Measurements from ENCODE around the gene PRDM13. TPM values are rescaled to one million over a fixed set of nuclear protein-coding genes. Genes with fewer than 3 reads are reported as not detected.

Gene PRDM13
- total and polyA plus RNA-seq, 9 of the 15 experiments (the other 6 are each of a cell fraction or from before 2014, with no cell fraction given): not detected

DNA sequence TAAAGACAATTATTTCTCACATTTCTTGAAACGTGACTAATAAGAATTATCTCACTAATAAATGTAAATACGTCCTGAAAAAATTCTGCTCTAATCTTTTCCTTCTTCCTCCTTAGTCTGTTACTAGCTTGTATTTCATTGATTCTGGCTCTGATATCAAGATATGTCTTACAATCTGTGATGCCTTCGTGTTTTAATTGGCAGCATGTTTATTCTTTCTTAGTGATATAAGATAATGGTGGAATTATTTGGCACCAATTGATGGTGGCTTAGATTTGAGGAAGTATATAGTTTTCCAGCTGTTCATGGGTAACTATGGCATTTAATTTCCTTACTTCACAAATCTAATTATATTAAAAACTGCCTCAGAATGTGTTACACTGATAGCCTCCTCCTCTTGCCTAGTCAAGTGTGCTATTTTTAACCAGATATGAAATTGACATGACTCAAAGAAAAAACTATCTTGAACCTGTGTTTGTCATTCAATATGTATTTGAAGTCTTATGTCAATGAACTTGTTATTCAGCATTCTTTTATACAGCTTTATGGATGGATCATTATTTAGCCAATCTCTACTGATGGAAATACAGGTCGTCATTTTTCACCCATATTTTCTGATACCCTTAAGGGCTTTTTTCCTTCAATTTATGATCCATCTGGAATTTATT is 43.4 kb upstream of the PRDM13 start:
- peaks cover 0 to 11% of the 10 kb centered on the region in 2 experiments; a peak in 2 of 5 replicates for H3K4me1 ChIP-seq (replicated peaks in 1 of 2; ENCODE audit: control insufficient read depth in 2 of 2, insufficient read depth in 2 of 2, low read length in 2 of 2)
- H3K36me3 ChIP-seq (ENCODE audit: control insufficient read depth, insufficient read depth, low read length): peaks cover 45% of the 10 kb centered on the region
- ChIA-PET CTCF (ENCODE audit: low intra/inter-chr PET ratio) (no interaction called here), POLR2A (no interaction called here)
- FAIRE-seq (no peak), DNase-seq (ENCODE audit: extremely low read depth in 1 of 4, low spot score in 3 of 4) (no peak), ATAC-seq (no peak)
- no peak for TF ChIP-seq CHD1 (IDR thresholded peaks at IDR 0.05; ENCODE audit: low read length)
- no peak for TF ChIP-seq HDAC8 (tag; IDR thresholded peaks at IDR 0.05)
- no peak for TF ChIP-seq HLTF (IDR thresholded peaks at IDR 0.05)
- no peak for TF ChIP-seq MTF1 (CRISPR knock-in tag; IDR thresholded peaks at IDR 0.05; ENCODE audit: borderline replicate concordance)
- TF ChIP-seq HOXB6 (CRISPR knock-in tag; IDR thresholded peaks at IDR 0.05; ENCODE audit: borderline replicate concordance): no peak
- no peak for TF ChIP-seq CEBPZ (IDR thresholded peaks at IDR 0.05; ENCODE audit: borderline replicate concordance, low read depth, low read length)
- TF ChIP-seq ZNF134 (CRISPR knock-in tag; conservative IDR thresholded peaks at IDR 0.05): no peak
- no peak for TF ChIP-seq RBFOX2 (IDR thresholded peaks at IDR 0.05; ENCODE audit: low read depth, low read length)
- H3K27me3 ChIP-seq (ENCODE audit: control insufficient read depth in 2 of 2, insufficient read depth in 2 of 2, low read length in 2 of 2): no peaks in the 10 kb centered on the region
- H3K79me2 ChIP-seq (ENCODE audit: control insufficient read depth, insufficient read depth, low read length): peaks cover 78% of the 10 kb centered on the region
- in situ Hi-C loops (cut with MboI): no loop called here
- intact Hi-C loops (cut with micrococcal nuclease): no loop called here
- H3K9me3 ChIP-seq (replicated peaks; ENCODE audit: control insufficient read depth, insufficient read depth, low read depth, low read length): no peaks in the 10 kb centered on the region
- BruUV-seq (replicated peaks): no TSS peak
- H4K20me1 ChIP-seq (replicated peaks; ENCODE audit: control insufficient read depth, insufficient read depth, low read length): no peaks in the 10 kb centered on the region; the same call in 1 of the 2 replicates
- H3K4me3 ChIP-seq: no peak overlapping the region
- H3K9ac ChIP-seq (ENCODE audit: insufficient read depth in 1 of 2, low read depth in 2 of 2, low read length in 2 of 2): no peak overlapping the region; a peak in 1 of 4 replicates
- H3K4me2 ChIP-seq (ENCODE audit: insufficient read depth, low read length): no peak overlapping the region
- WGBS (ENCODE audit: insufficient coverage, low coverage, missing lambda C conversion rate): 68% methylated on average over 4 of the region's 4 CpGs
- H2AFZ ChIP-seq (ENCODE audit: low read depth, low read length): no peak overlapping the region
- no peak overlapping the region for H3K27ac ChIP-seq (ENCODE audit: extremely low read depth, low read depth, low read length)
- no peaks in the 10 kb centered on the region for H3K9me1 ChIP-seq (ENCODE audit: control insufficient read depth, insufficient read depth, low read length)

All from K562 (cell line).